Activated gamma-delta T cell treated with anti-CD3 and anti-CD28 coated beads, Interleukin-2, amount 50 U/mL, for 16 hours (primary cell): Measurements from ENCODE around the gene CDKN2AIP.
A peak's percentile ranks its signal among the peaks of the same experiment; 100 is the strongest.

Experiments used
- DNase-seq: peaks from one replicate; pipeline ENCODE4 v3.0.0-alpha.2; 2020; ENCODE audit warnings: low read depth

Gene CDKN2AIP

GRCh38 chr4:183444214-183445096 lies at the start of gene CDKN2AIP:
CDKN2AIP (plus strand) TSS chr4:183444636; CDS start chr4:183444798, 162 bp downstream.
- DNase-seq = peak; percentile 88

GRCh38 chr4:183395395-183395794 lies 49.0 kb upstream of the CDKN2AIP start:
- no peak for DNase-seq

- no peak for DNase-seq
Measured at GRCh38 chr4:183396227-183396637, 48.2 kb upstream of the CDKN2AIP start.

- no peak for DNase-seq
Measured at GRCh38 chr4:183397741-183398297, 46.6 kb upstream of the CDKN2AIP start.

- peak; percentile 28 for DNase-seq
Measured at GRCh38 chr4:183398298-183399125, 45.9 kb upstream of the CDKN2AIP start.

- DNase-seq = no peak
Measured at GRCh38 chr4:183399126-183399522, 45.3 kb upstream of the CDKN2AIP start.

GRCh38 chr4:183399616-183400015 lies 44.8 kb upstream of the CDKN2AIP start:
- DNase-seq = no peak

- no peak for DNase-seq
Measured at GRCh38 chr4:183400035-183400434, 44.4 kb upstream of the CDKN2AIP start.

GRCh38 chr4:183401473-183401872 lies 43.0 kb upstream of the CDKN2AIP start:
- DNase-seq = no peak

- no peak for DNase-seq
Measured at GRCh38 chr4:183402771-183403170, 41.7 kb upstream of the CDKN2AIP start.

GRCh38 chr4:183403486-183403885 lies 41.0 kb upstream of the CDKN2AIP start:
- DNase-seq = no peak

- DNase-seq = no peak
Measured at GRCh38 chr4:183403961-183404360, 40.5 kb upstream of the CDKN2AIP start.

GRCh38 chr4:183405303-183405702 lies 39.1 kb upstream of the CDKN2AIP start:
- no peak for DNase-seq

- DNase-seq = peak; percentile 89
Measured at GRCh38 chr4:183407128-183407585, 37.3 kb upstream of the CDKN2AIP start.

- DNase-seq = no peak
Measured at GRCh38 chr4:183407635-183408464, 36.6 kb upstream of the CDKN2AIP start.

- no peak for DNase-seq
Measured at GRCh38 chr4:183408796-183409195, 35.6 kb upstream of the CDKN2AIP start.

- no peak for DNase-seq
Measured at GRCh38 chr4:183409483-183409882, 35.0 kb upstream of the CDKN2AIP start.

GRCh38 chr4:183409934-183410333 lies 34.5 kb upstream of the CDKN2AIP start:
- no peak for DNase-seq

GRCh38 chr4:183411291-183411861 lies 33.1 kb upstream of the CDKN2AIP start:
- DNase-seq = no peak

- no peak for DNase-seq
Measured at GRCh38 chr4:183412821-183413220, 31.6 kb upstream of the CDKN2AIP start.
